Measurements from ENCODE around the gene YPEL2.
"Not testable (repeated sequence)": the region's sequence is repeated elsewhere in the genome, so short reads cannot be mapped to it uniquely, and the experiment has no call there.

YPEL2 gene

DNA sequence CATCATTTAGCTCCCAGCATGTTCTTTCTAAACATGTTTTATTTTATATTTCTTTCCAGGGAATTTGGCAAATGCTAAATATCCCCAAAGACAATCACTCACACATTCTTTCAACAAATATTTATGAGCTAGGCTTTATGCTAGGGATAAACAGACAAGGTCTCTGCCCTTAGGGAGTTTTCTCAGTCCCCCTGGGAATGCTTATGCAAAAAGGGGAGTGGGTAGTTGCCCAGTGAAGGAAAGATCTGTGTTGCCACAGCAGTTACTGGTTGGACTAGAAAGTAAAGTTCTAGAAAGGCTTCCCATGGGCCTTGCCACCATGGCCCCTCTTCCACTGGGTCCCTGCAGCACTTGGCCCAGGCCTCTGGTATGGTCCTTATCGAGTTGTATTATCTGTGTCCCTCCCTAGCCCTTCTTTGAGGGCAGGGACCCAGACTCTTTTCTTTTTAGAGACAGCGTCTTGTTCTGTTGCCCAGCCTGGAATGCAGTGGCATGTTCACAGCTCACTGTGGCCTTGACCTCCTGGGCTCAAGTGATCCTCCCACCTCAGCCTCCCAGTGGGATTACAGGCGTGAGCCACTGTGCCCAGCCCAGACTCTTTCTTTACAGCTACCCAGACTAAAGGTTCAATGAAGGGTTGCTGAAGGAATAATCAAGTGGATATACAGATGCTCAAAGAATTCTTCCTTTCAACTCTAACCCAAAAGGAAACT, 78.0 kb downstream of the YPEL2 start:
- no peaks in the 10 kb centered on the region for H3K27me3 ChIP-seq (ENCODE audit: insufficient read depth, poor library complexity, severe bottlenecking)
- H3K27ac ChIP-seq (replicated peaks), result no peak overlapping the region
- DNase-seq (ENCODE audit: low read depth in 1 of 2, low spot score in 1 of 2), result no peak
- H3K4me3 ChIP-seq (replicated peaks; ENCODE audit: insufficient read depth, low read length), result no peak overlapping the region
- no peak for TF ChIP-seq REST (IDR thresholded peaks at IDR 0.05; ENCODE audit: insufficient replicate concordance, low read depth)
- TF ChIP-seq GABPA (IDR thresholded peaks at IDR 0.05; ENCODE audit: low read depth), result no peak
- TF ChIP-seq POLR2AphosphoS5 (IDR thresholded peaks at IDR 0.05; ENCODE audit: low read depth), result no peak
- TF ChIP-seq SPI1 (IDR thresholded peaks at IDR 0.05; ENCODE audit: borderline replicate concordance, low read depth), result no peak
- TF ChIP-seq, protein P1, sequence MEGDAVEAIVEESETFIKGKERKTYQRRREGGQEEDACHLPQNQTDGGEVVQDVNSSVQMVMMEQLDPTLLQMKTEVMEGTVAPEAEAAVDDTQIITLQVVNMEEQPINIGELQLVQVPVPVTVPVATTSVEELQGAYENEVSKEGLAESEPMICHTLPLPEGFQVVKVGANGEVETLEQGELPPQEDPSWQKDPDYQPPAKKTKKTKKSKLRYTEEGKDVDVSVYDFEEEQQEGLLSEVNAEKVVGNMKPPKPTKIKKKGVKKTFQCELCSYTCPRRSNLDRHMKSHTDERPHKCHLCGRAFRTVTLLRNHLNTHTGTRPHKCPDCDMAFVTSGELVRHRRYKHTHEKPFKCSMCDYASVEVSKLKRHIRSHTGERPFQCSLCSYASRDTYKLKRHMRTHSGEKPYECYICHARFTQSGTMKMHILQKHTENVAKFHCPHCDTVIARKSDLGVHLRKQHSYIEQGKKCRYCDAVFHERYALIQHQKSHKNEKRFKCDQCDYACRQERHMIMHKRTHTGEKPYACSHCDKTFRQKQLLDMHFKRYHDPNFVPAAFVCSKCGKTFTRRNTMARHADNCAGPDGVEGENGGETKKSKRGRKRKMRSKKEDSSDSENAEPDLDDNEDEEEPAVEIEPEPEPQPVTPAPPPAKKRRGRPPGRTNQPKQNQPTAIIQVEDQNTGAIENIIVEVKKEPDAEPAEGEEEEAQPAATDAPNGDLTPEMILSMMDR (IDR thresholded peaks at IDR 0.05; ENCODE audit: insufficient read depth, low read length), result no peak

GRCh38 chr17:59410049-59410437, 78.6 kb downstream of the YPEL2 start:
- no peak for TF ChIP-seq GABPA (IDR thresholded peaks at IDR 0.05; ENCODE audit: low read depth)
- TF ChIP-seq, protein P1 (IDR thresholded peaks at IDR 0.05; ENCODE audit: insufficient read depth, low read length), result no peak
- H3K27me3 ChIP-seq (ENCODE audit: insufficient read depth, poor library complexity, severe bottlenecking), result no peaks in the 10 kb centered on the region

DNA sequence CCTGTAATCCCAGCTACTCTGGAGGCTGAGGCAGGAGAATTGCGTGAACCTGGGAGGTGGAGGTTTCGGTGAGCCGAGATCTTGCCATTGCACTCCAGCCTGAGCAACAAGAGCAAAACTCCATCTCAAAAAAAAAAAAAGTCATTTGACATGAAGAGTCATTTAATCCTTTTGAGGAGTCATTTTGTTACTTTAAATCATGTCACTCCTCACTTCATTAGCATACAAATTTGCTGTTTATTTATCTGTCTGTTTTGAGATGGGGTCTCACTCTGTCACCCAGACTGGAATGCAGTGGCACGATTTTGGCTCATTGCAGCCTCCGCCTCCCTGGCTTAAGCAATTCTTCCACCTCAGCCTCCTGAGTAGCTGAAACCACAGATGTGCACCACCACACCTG, 81.0 kb downstream of the YPEL2 start:
- H3K27ac ChIP-seq (replicated peaks); H3K4me3 ChIP-seq (replicated peaks; ENCODE audit: insufficient read depth, low read length); H3K27me3 ChIP-seq (ENCODE audit: insufficient read depth, poor library complexity, severe bottlenecking); DNase-seq (ENCODE audit: low read depth in 1 of 2, low spot score in 1 of 2): not testable (repeated sequence)

More at GRCh38 chr17:59410049-59410437, 78.6 kb downstream of the YPEL2 start:
- DNase-seq (ENCODE audit: low read depth in 1 of 2, low spot score in 1 of 2), result no peak
- H3K27ac ChIP-seq (replicated peaks), result no peak overlapping the region
- H3K4me3 ChIP-seq (replicated peaks; ENCODE audit: insufficient read depth, low read length), result no peak overlapping the region

GRCh38 chr17:59413014-59413766, 81.7 kb downstream of the YPEL2 start:
- H3K4me3 ChIP-seq (replicated peaks; ENCODE audit: insufficient read depth, low read length), result no peak overlapping the region
- TF ChIP-seq, protein P1 (IDR thresholded peaks at IDR 0.05; ENCODE audit: insufficient read depth, low read length), result no peak
- no peak for TF ChIP-seq POLR2AphosphoS5 (IDR thresholded peaks at IDR 0.05; ENCODE audit: low read depth)
- no peak for TF ChIP-seq GABPA (IDR thresholded peaks at IDR 0.05; ENCODE audit: low read depth)
- TF ChIP-seq SPI1 (IDR thresholded peaks at IDR 0.05; ENCODE audit: borderline replicate concordance, low read depth), result no peak
- no peak for TF ChIP-seq REST (IDR thresholded peaks at IDR 0.05; ENCODE audit: insufficient replicate concordance, low read depth)
- no peak for DNase-seq (ENCODE audit: low read depth in 1 of 2, low spot score in 1 of 2)
- H3K27ac ChIP-seq (replicated peaks), result no peak overlapping the region
- H3K27me3 ChIP-seq (ENCODE audit: insufficient read depth, poor library complexity, severe bottlenecking), result no peaks in the 10 kb centered on the region

All from HL-60 (cell line).